B cell (primary cell): ENCODE results near the gene MOB2.

Source experiments
- EZH2 ChIP-seq: IDR thresholded peaks from 2 replicates; pipeline ENCODE4 v1.6.1; 2012; ENCODE audit warnings: borderline replicate concordance, low read depth, mild to moderate bottlenecking, moderate library complexity, low read length; ENCODE audit not compliant: insufficient read depth, poor library complexity, severe bottlenecking
- TF ChIP-seq, protein P1 (sequence below): fragments of 200-600 bp; IDR thresholded peaks from one replicate; pipeline ENCODE4 v1.8.0; 2022; ENCODE audit warnings: antibody characterized with exemption, mild to moderate bottlenecking

DNA sequence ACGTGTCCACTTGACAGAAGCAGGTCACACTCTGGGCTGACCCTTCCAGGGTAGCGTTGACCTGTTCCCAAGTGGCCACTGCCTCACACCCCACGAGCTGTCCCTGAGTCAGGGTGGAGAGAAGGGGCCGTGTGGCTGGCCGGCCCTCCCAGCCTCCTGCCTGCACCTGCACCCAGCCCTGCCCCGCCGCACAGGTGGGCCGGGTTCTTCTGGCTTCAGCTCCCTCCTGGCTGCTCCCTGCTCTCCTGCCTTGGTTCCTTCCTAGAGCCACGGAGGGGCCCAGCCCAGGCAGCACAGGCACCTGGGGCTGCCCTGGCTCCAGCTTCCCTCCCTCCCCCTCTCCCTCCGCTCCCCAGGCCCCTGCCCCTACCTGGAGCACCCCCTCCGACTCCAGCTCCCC is 42.3 kb downstream of the MOB2 start:
- TF ChIP-seq, protein P1, sequence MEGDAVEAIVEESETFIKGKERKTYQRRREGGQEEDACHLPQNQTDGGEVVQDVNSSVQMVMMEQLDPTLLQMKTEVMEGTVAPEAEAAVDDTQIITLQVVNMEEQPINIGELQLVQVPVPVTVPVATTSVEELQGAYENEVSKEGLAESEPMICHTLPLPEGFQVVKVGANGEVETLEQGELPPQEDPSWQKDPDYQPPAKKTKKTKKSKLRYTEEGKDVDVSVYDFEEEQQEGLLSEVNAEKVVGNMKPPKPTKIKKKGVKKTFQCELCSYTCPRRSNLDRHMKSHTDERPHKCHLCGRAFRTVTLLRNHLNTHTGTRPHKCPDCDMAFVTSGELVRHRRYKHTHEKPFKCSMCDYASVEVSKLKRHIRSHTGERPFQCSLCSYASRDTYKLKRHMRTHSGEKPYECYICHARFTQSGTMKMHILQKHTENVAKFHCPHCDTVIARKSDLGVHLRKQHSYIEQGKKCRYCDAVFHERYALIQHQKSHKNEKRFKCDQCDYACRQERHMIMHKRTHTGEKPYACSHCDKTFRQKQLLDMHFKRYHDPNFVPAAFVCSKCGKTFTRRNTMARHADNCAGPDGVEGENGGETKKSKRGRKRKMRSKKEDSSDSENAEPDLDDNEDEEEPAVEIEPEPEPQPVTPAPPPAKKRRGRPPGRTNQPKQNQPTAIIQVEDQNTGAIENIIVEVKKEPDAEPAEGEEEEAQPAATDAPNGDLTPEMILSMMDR, result no peak
- no peak for TF ChIP-seq EZH2
